IPS-15b (cell line): ENCODE results near the gene PLEKHM2.
A peak's percentile ranks its signal among the peaks of the same experiment; 100 is the strongest.

Experiments used
- H3K27me3 ChIP-seq: one replicate; pipeline ENCODE4 v1.6.1; 2013; ENCODE audit warnings: low read length; ENCODE audit not compliant: control insufficient read depth, insufficient read depth
- H3K36me3 ChIP-seq: one replicate; pipeline ENCODE4 v1.6.1; 2013; ENCODE audit warnings: low read length; ENCODE audit not compliant: control insufficient read depth, insufficient read depth
- H3K4me1 ChIP-seq: one replicate; pipeline ENCODE4 v1.6.1; 2013; ENCODE audit warnings: mild to moderate bottlenecking, low read length; ENCODE audit not compliant: control insufficient read depth, insufficient read depth
- H3K4me3 ChIP-seq: one replicate; pipeline ENCODE4 v1.5.1; 2013; ENCODE audit warnings: low read depth, low read length
- H3K9ac ChIP-seq: one replicate; pipeline ENCODE4 v1.6.1; 2013; ENCODE audit warnings: low read depth, mild to moderate bottlenecking, low read length
- H3K9me3 ChIP-seq: one replicate; pipeline ENCODE4 v1.6.1; 2013; ENCODE audit warnings: mild to moderate bottlenecking, low read length; ENCODE audit not compliant: control insufficient read depth, insufficient read depth

The PLEKHM2 gene

GRCh38 chr1:15678578-15678977, 5.5 kb upstream of the PLEKHM2 start:
- Histone ChIP-seq H3K9ac (no peak overlapping the region), H3K4me3 (no peak overlapping the region), H3K9me3 (no peaks in the 10 kb centered on the region), H3K27me3 (no peaks in the 10 kb centered on the region), H3K4me1 (no peaks in the 10 kb centered on the region), H3K36me3 (no peaks in the 10 kb centered on the region)

- Histone ChIP-seq H3K36me3 (no peaks in the 10 kb centered on the region), H3K4me3 (no peak overlapping the region), H3K4me1 (no peaks in the 10 kb centered on the region), H3K27me3 (no peaks in the 10 kb centered on the region), H3K9me3 (no peaks in the 10 kb centered on the region), H3K9ac (no peak overlapping the region)
Observed at GRCh38 chr1:15680131-15680530, 4.0 kb upstream of the PLEKHM2 start.

DNA sequence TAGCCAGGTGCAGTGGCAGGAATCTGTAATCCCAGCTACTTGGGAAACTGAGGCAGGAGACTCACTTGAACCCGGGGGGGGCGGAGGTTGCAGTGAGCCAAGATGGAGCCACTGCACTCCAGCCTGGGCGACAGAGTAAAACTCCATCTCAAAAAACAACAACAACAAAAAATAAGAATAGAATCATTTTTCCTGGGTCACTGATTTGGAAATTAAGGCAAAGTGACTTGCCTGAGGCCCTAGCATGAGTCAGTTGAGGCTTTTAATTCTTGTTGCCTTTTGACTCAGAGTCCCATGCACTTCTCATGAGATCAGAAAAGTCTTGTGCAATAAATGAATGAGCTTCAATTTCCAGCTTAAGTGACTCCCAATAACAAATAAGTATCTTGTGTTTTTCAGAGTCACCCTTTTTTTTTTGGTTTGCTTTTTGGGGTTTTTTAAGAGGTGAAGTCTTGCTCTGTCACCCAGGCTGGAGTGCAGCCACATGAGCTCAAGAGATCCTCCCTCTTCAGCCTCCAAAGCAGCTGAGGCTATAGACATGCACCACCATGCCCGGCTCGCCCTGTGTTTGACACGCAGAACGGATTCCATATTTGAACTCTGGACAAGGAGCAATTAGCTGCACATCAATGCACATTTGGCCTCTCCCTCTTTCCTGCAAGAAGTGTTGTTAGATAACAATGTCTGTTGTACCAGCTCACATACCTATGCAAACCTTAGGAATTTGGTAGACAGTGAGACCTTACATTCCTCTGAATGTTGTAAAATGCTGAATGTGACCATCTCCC, 3.4 kb upstream of the PLEKHM2 start:
- no peaks in the 10 kb centered on the region for H3K36me3 ChIP-seq
- no peak overlapping the region for H3K4me3 ChIP-seq
- no peaks in the 10 kb centered on the region for H3K4me1 ChIP-seq
- no peaks in the 10 kb centered on the region for H3K27me3 ChIP-seq
- no peak overlapping the region for H3K9ac ChIP-seq
- H3K9me3 ChIP-seq, result no peaks in the 10 kb centered on the region

- Histone ChIP-seq H3K4me3 (no peak overlapping the region), H3K9ac (no peak overlapping the region), H3K36me3 (no peaks in the 10 kb centered on the region), H3K4me1 (no peaks in the 10 kb centered on the region), H3K27me3 (no peaks in the 10 kb centered on the region), H3K9me3 (no peaks in the 10 kb centered on the region)
Observed at GRCh38 chr1:15681349-15682292, 2.5 kb upstream of the PLEKHM2 start.

DNA sequence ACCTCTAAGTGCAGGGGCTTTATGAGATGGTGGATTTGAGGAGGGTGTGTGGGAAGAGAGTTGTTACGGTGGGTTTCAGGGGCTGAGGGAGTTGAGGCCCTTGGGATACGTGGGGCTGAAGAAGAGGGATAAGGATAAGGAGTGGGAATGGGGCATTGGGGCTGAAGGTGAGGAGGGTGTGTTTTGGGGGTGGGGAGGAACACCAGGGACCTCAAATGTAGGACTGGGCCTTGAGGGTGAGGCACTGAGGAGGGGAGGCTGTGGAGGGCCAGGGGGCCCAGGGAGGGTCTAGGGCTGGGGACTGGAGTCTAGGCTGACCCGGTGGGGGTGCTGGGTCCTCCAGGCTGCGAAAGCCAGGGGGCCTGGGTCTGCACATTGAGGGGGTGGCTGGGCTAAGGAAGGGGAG, 1.2 kb upstream of the PLEKHM2 start:
- H3K4me1 ChIP-seq, result no peaks in the 10 kb centered on the region
- no peaks in the 10 kb centered on the region for H3K9me3 ChIP-seq
- no peak overlapping the region for H3K9ac ChIP-seq
- no peaks in the 10 kb centered on the region for H3K27me3 ChIP-seq
- H3K36me3 ChIP-seq, result no peaks in the 10 kb centered on the region
- no peak overlapping the region for H3K4me3 ChIP-seq

GRCh38 chr1:15683345-15684039, 628 bp upstream of the PLEKHM2 start:
- Histone ChIP-seq H3K9ac (peak overlapping the region; percentile 70), H3K36me3 (no peaks in the 10 kb centered on the region), H3K9me3 (no peaks in the 10 kb centered on the region), H3K27me3 (no peaks in the 10 kb centered on the region), H3K4me1 (no peaks in the 10 kb centered on the region), H3K4me3 (peak overlapping the region; percentile 50)

DNA sequence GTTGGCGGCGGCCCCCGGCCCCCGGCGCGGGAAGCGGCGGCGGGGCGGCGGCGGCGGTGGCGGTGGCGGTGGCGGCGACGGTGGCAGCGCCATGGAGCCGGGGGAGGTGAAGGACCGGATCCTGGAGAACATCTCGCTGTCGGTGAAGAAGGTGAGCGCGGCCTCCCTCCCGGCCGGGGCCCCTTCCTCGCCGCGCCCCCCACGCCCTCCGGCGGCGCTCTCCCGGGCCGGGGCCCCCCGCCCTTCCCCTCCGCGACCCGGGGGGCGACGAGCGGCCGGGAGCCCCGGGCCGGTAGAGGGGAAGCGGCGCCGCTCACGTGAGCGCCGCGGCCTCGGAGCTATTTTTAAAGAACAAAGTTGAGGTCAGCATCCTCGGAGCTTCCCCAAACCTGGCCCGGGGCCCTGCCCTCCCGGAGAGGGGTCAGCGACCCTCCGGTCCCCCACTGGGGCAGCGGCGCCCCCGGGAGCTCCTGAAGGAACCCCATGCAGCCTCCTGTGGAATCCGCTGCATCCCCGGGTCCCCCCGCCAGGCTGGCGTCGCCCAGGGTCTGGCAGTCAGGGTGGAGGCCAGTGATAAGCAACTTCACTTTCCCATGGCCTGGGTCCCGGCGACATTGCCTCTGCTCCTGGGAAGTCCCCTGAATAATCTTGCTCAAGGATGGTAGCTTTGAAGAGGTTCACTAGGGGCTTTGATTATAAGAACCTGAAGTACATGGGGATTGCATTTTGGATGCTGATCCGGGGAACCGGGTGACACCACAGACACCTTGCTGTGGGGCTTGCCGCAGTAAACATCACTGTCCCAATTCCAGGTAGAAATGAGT, 560 bp downstream of the PLEKHM2 start:
- no peaks in the 10 kb centered on the region for H3K4me1 ChIP-seq
- H3K9ac ChIP-seq, result peak overlapping the region; percentile 70
- H3K36me3 ChIP-seq, result no peaks in the 10 kb centered on the region
- H3K27me3 ChIP-seq, result no peaks in the 10 kb centered on the region
- H3K9me3 ChIP-seq, result no peaks in the 10 kb centered on the region
- H3K4me3 ChIP-seq, result peak overlapping the region; percentile 70

- no peaks in the 10 kb centered on the region for H3K9me3 ChIP-seq
- no peak overlapping the region for H3K9ac ChIP-seq
- H3K36me3 ChIP-seq, result no peaks in the 10 kb centered on the region
- H3K27me3 ChIP-seq, result no peaks in the 10 kb centered on the region
- H3K4me3 ChIP-seq, result no peak overlapping the region
- no peaks in the 10 kb centered on the region for H3K4me1 ChIP-seq
Observed at GRCh38 chr1:15685820-15686219, 1.7 kb downstream of the PLEKHM2 start.

GRCh38 chr1:15687446-15687845, 3.3 kb downstream of the PLEKHM2 start:
- Histone ChIP-seq H3K4me3 (no peak overlapping the region), H3K9ac (no peak overlapping the region), H3K36me3 (no peaks in the 10 kb centered on the region), H3K4me1 (peaks cover 2% of the 10 kb centered on the region), H3K27me3 (no peaks in the 10 kb centered on the region), H3K9me3 (no peaks in the 10 kb centered on the region)

GRCh38 chr1:15690317-15690716, 6.2 kb downstream of the PLEKHM2 start:
- H3K9me3 ChIP-seq, result no peaks in the 10 kb centered on the region
- H3K4me3 ChIP-seq, result no peak overlapping the region
- peaks cover 2% of the 10 kb centered on the region for H3K4me1 ChIP-seq
- H3K27me3 ChIP-seq, result no peaks in the 10 kb centered on the region
- H3K36me3 ChIP-seq, result no peaks in the 10 kb centered on the region
- no peak overlapping the region for H3K9ac ChIP-seq
